Endothelial cell of umbilical vein (primary cell): Measurements from ENCODE around the gene SFI1.
"Not testable (repeated sequence)": the region's sequence is repeated elsewhere in the genome, so short reads cannot be mapped to it uniquely, and the experiment has no call there.

ENCODE experiments used
- EZH2 ChIP-seq: IDR thresholded peaks from 2 replicates; pipeline ENCODE4 v1.6.1; 2012; ENCODE audit warnings: borderline replicate concordance, low read depth, mild to moderate bottlenecking, moderate library complexity, low read length, inconsistent platforms; ENCODE audit not compliant: severe bottlenecking
- FOS ChIP-seq: IDR thresholded peaks from 2 replicates; pipeline ENCODE4 v1.6.1; 2011; ENCODE audit warnings: mild to moderate bottlenecking, low read length, moderate library complexity, borderline replicate concordance; ENCODE audit not compliant: insufficient read depth
- GATA2 ChIP-seq: IDR thresholded peaks from 2 replicates; pipeline ENCODE4 v1.7.0; 2011; ENCODE audit warnings: low read depth, mild to moderate bottlenecking, moderate library complexity, mixed read lengths, low read length; ENCODE audit not compliant: insufficient read length, insufficient read depth
- JUN ChIP-seq: IDR thresholded peaks from 2 replicates; pipeline ENCODE4 v1.6.1; 2011; ENCODE audit warnings: borderline replicate concordance, low read depth; ENCODE audit not compliant: insufficient read length, insufficient read depth
- MYC ChIP-seq: IDR thresholded peaks from one replicate; pipeline ENCODE4 v1.6.1; 2011; ENCODE audit warnings: mild to moderate bottlenecking, low read depth, low read length
- POLR2A ChIP-seq: IDR thresholded peaks from 2 replicates; pipeline ENCODE4 v1.6.1; 2012; ENCODE audit warnings: low read depth, mild to moderate bottlenecking, control low read depth, low read length
- TF ChIP-seq, protein P1 (sequence below), 2 donors: IDR thresholded peaks; 1 replicate in 1 of 2; 2 replicates in 1 of 2; pipeline ENCODE4 v1.5.1; 2011; ENCODE audit warnings: low read length in 2 of 2, mild to moderate bottlenecking in 2 of 2, moderate library complexity in 2 of 2, control low read depth in 1 of 2, inconsistent platforms in 1 of 2, low read depth in 1 of 2; ENCODE audit not compliant: insufficient read depth in 1 of 2; ENCODE audit errors: extremely low read depth in 1 of 2
- TF ChIP-seq, protein P2 (sequence below): IDR thresholded peaks from 2 replicates; pipeline ENCODE4 v1.6.1; 2011; ENCODE audit not compliant: insufficient read depth, insufficient read length

DNA sequence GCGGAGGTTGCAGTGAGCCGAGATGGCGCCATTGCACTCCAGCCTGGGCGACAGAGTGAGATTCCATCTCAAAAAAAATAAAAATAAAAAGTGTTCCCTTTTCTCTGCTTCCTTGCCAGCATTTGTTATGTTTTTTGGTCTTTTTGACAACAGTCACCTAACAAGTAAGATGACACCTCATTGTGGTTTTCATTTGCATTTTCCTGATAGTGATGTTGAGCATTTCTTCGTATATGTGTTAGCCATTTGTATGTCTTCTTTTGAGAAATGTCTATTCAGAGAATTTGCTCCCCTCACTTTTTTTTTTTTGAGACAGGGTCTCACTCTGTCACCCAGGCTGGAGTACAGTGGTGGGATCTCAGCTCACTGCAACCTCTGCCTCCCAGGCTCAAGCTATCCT, 27.8 kb downstream of the SFI1 start:
- not testable (repeated sequence) for TF ChIP-seq EZH2, JUN, POLR2A, MYC, FOS, GATA2
- TF ChIP-seq, protein P1, sequence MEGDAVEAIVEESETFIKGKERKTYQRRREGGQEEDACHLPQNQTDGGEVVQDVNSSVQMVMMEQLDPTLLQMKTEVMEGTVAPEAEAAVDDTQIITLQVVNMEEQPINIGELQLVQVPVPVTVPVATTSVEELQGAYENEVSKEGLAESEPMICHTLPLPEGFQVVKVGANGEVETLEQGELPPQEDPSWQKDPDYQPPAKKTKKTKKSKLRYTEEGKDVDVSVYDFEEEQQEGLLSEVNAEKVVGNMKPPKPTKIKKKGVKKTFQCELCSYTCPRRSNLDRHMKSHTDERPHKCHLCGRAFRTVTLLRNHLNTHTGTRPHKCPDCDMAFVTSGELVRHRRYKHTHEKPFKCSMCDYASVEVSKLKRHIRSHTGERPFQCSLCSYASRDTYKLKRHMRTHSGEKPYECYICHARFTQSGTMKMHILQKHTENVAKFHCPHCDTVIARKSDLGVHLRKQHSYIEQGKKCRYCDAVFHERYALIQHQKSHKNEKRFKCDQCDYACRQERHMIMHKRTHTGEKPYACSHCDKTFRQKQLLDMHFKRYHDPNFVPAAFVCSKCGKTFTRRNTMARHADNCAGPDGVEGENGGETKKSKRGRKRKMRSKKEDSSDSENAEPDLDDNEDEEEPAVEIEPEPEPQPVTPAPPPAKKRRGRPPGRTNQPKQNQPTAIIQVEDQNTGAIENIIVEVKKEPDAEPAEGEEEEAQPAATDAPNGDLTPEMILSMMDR (IDR thresholded peaks at IDR 0.05; ENCODE audit: extremely low read depth in 1 of 2, insufficient read depth in 1 of 2, low read depth in 1 of 2, low read length in 2 of 2): not testable (repeated sequence)
- TF ChIP-seq, protein P2, sequence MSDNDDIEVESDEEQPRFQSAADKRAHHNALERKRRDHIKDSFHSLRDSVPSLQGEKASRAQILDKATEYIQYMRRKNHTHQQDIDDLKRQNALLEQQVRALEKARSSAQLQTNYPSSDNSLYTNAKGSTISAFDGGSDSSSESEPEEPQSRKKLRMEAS: not testable (repeated sequence)
